Suppressor macrophage (primary cell): ENCODE results near the gene ZCCHC7.
"Not testable (repeated sequence)": the region's sequence is repeated elsewhere in the genome, so short reads cannot be mapped to it uniquely, and the experiment has no call there.

Experiments used
- DNase-seq, 4 experiments: peaks; one replicate each; pipeline ENCODE4 v3.0.0-alpha.2; 2020 to 2022

ZCCHC7 gene

GRCh38 chr9:37379835-37380234 lies 259.5 kb downstream of the ZCCHC7 start:
- DNase-seq: no peak

GRCh38 chr9:37380570-37380969 lies 260.2 kb downstream of the ZCCHC7 start:
- no peak for DNase-seq

GRCh38 chr9:37381094-37381741 lies 260.8 kb downstream of the ZCCHC7 start:
- no peak for DNase-seq

GRCh38 chr9:37382161-37382981 lies 262.0 kb downstream of the ZCCHC7 start:
- DNase-seq: no peak

- no peak for DNase-seq
These were observed 262.6 kb downstream of the ZCCHC7 start for GRCh38 chr9:37382982-37383357.

- no peak for DNase-seq
These were observed 263.0 kb downstream of the ZCCHC7 start for GRCh38 chr9:37383393-37383792.

- no peak for DNase-seq
These were observed 263.7 kb downstream of the ZCCHC7 start for GRCh38 chr9:37383876-37384746.

GRCh38 chr9:37385286-37385685 lies 264.9 kb downstream of the ZCCHC7 start:
- no peak for DNase-seq

GRCh38 chr9:37386988-37387387 lies 266.6 kb downstream of the ZCCHC7 start:
- DNase-seq: no peak

- DNase-seq: peak in 3 of 4 experiments; percentile 8 to 10 (median 9)
These were observed 270.4 kb downstream of the ZCCHC7 start for GRCh38 chr9:37390759-37391158.

- DNase-seq: no peak
These were observed 271.9 kb downstream of the ZCCHC7 start for GRCh38 chr9:37392272-37392671.

- DNase-seq: no peak
These were observed 274.9 kb downstream of the ZCCHC7 start for GRCh38 chr9:37395229-37395628.

- no peak for DNase-seq
These were observed 275.3 kb downstream of the ZCCHC7 start for GRCh38 chr9:37395663-37396062.

- DNase-seq: not testable (repeated sequence)
These were observed 277.6 kb downstream of the ZCCHC7 start for GRCh38 chr9:37397948-37398347.

- DNase-seq: no peak
These were observed 278.2 kb downstream of the ZCCHC7 start for GRCh38 chr9:37398464-37399025.

GRCh38 chr9:37399336-37399735 lies 279.0 kb downstream of the ZCCHC7 start:
- no peak for DNase-seq

GRCh38 chr9:37404590-37404989 lies 284.2 kb downstream of the ZCCHC7 start:
- DNase-seq: no peak

- DNase-seq: no peak
These were observed 285.0 kb downstream of the ZCCHC7 start for GRCh38 chr9:37405350-37405749.

GRCh38 chr9:37405764-37406380 lies 285.5 kb downstream of the ZCCHC7 start:
- no peak for DNase-seq

GRCh38 chr9:37406603-37407401 lies 286.4 kb downstream of the ZCCHC7 start:
- no peak for DNase-seq

- DNase-seq: no peak
These were observed 287.1 kb downstream of the ZCCHC7 start for GRCh38 chr9:37407468-37407867.
